Mammary epithelial cell (primary cell): ENCODE results near the gene MYO5A.

Source experiments
- EZH2 ChIP-seq: IDR thresholded peaks from 2 replicates; pipeline ENCODE4 v1.6.1; 2012; ENCODE audit warnings: low read length, inconsistent platforms, borderline replicate concordance
- TF ChIP-seq, protein P1 (sequence below), 2 donors: IDR thresholded peaks in 1 of 2; conservative IDR thresholded peaks in 1 of 2; 2 replicates each; pipeline ENCODE4 v1.5.1; 2011 to 2012; ENCODE audit warnings: inconsistent platforms in 2 of 2, low read length in 2 of 2, mild to moderate bottlenecking in 2 of 2, control low read depth in 1 of 2, low read depth in 1 of 2; ENCODE audit not compliant: insufficient read depth in 1 of 2; ENCODE audit errors: extremely low read depth in 1 of 2

DNA sequence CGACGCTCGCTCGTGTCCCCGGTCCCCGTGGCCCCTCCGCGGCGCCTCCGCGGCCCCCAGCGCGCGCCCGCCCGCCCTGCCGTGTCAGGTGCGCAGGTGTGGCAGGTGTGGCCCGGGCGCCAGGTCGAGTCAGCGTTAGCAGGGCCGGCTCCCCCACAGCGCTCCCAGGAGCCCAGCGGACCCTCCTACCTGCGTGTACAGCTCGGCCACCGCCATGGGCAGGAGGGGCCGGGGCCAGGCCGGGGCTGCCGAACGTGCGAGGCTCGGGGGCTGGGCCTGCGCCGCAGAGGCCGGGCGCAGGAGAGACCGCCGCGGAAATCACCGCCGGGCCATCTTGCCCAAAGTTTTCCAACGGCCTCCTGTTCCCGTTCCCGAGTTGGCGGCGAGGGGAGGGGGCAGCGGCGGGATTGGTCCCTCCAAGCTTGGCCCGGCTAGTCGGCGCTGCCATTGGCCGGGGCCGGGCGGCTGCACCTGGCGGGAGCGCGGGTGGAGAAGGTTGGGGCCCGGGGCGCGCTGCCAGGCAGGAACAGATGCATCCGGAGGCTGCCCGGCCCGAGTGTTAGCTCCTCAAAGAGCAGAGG lies 233.2 kb downstream of the MYO5A start, which contains the start of gene MYO5C:
- TF ChIP-seq, protein P1, sequence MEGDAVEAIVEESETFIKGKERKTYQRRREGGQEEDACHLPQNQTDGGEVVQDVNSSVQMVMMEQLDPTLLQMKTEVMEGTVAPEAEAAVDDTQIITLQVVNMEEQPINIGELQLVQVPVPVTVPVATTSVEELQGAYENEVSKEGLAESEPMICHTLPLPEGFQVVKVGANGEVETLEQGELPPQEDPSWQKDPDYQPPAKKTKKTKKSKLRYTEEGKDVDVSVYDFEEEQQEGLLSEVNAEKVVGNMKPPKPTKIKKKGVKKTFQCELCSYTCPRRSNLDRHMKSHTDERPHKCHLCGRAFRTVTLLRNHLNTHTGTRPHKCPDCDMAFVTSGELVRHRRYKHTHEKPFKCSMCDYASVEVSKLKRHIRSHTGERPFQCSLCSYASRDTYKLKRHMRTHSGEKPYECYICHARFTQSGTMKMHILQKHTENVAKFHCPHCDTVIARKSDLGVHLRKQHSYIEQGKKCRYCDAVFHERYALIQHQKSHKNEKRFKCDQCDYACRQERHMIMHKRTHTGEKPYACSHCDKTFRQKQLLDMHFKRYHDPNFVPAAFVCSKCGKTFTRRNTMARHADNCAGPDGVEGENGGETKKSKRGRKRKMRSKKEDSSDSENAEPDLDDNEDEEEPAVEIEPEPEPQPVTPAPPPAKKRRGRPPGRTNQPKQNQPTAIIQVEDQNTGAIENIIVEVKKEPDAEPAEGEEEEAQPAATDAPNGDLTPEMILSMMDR (conservative IDR thresholded peaks at IDR 0.05 in 1 of 2, IDR thresholded peaks at IDR 0.05 in 1 of 2; ENCODE audit: extremely low read depth in 1 of 2, insufficient read depth in 1 of 2, low read depth in 1 of 2, low read length in 2 of 2): no peak
- TF ChIP-seq EZH2: no peak
